IMR-90 (cell line): Measurements from ENCODE around the gene NR6A1. TPM values are rescaled to one million over a fixed set of nuclear protein-coding genes. Genes with fewer than 3 reads are reported as not detected.

ENCODE experiments used
- ATAC-seq: fragments of 200-7000 bp; cut with Tn5 transposase; 2 replicates; pipeline ENCODE4 v1.9.1; 2020; ENCODE audit warnings: low read depth, mild to moderate bottlenecking, moderate library complexity
- BruUV-seq: library from RNA; stranded (reverse); fragments of 400-500 nt; replicated peaks from 2 replicates; lab custom pipeline; 2021; lab: Mats Ljungman, UMichigan
- CTCF ChIA-PET: fragments of 300-600 bp; formaldehyde crosslinking; extraction: SDS; loops from one replicate; lab custom pipeline; 2021; ENCODE audit warnings: antibody characterized with exemption; lab: Yijun Ruan, JAX
- POLR2A ChIA-PET: fragments of 300-600 bp; sonication (Branson Sonifier 250); formaldehyde crosslinking; loops from one replicate; lab custom pipeline; 2022; ENCODE audit warnings: antibody characterized with exemption; ENCODE audit not compliant: unreplicated experiment; lab: Charles Lee
- DNase-seq: peaks from one replicate; pipeline ENCODE4 v3.0.0; 2013
- H2AFZ ChIP-seq: replicated peaks from 2 replicates; pipeline ENCODE3; 2013; ENCODE audit warnings: low read length, mild to moderate bottlenecking; ENCODE audit not compliant: poor library complexity
- H2AK5ac ChIP-seq: 2 replicates; pipeline ENCODE4 v1.6.1; 2013; ENCODE audit warnings: low read depth, low read length, inconsistent platforms
- H2AK9ac ChIP-seq: replicated peaks from 2 replicates; pipeline ENCODE3; 2013; ENCODE audit warnings: mild to moderate bottlenecking, low read depth, low read length, moderate library complexity; ENCODE audit not compliant: poor library complexity
- H2BK120ac ChIP-seq: 2 replicates; pipeline ENCODE4 v1.6.1; 2013; ENCODE audit warnings: low read depth, low read length, inconsistent platforms
- H2BK15ac ChIP-seq: 3 replicates; pipeline ENCODE4 v1.6.1; 2013; ENCODE audit warnings: low read depth, low read length, inconsistent platforms
- H2BK20ac ChIP-seq: 2 replicates; pipeline ENCODE4 v1.6.1; 2013; ENCODE audit warnings: low read depth, mild to moderate bottlenecking, inconsistent platforms, low read length, moderate library complexity
- H2BK5ac ChIP-seq: 2 replicates; pipeline ENCODE4 v1.6.1; 2013; ENCODE audit warnings: mild to moderate bottlenecking, low read depth, low read length, inconsistent platforms; ENCODE audit not compliant: poor library complexity, severe bottlenecking
- H3K14ac ChIP-seq: replicated peaks from 2 replicates; pipeline ENCODE4 v1.6.1; 2013; ENCODE audit warnings: low read depth, low read length, inconsistent platforms
- H3K18ac ChIP-seq: 2 replicates; pipeline ENCODE4 v1.6.1; 2013; ENCODE audit warnings: low read depth, low read length, control low read depth
- H3K23ac ChIP-seq: 2 replicates; pipeline ENCODE4 v1.6.1; 2013; ENCODE audit warnings: low read depth, low read length, inconsistent platforms
- H3K27ac ChIP-seq: 2 replicates; pipeline ENCODE4 v1.5.1; 2013; ENCODE audit warnings: mild to moderate bottlenecking, control low read depth, low read length; ENCODE audit not compliant: insufficient read depth
- H3K27me3 ChIP-seq: 2 replicates; pipeline ENCODE4 v1.6.1; 2013; ENCODE audit warnings: low read length; ENCODE audit not compliant: control insufficient read depth, insufficient read depth
- H3K36me3 ChIP-seq: 2 replicates; pipeline ENCODE4 v1.6.1; 2013; ENCODE audit warnings: low read length, mixed read lengths; ENCODE audit not compliant: control insufficient read depth, insufficient read depth
- H3K4ac ChIP-seq: 2 replicates; pipeline ENCODE4 v1.6.1; 2013; ENCODE audit warnings: low read depth, low read length, inconsistent platforms
- H3K4me1 ChIP-seq: 2 replicates; pipeline ENCODE4 v1.6.1; 2013; ENCODE audit warnings: low read length, mixed read lengths; ENCODE audit not compliant: control insufficient read depth, insufficient read depth
- H3K4me2 ChIP-seq: 2 replicates; pipeline ENCODE4 v1.6.1; 2013; ENCODE audit warnings: low read depth, mild to moderate bottlenecking, control low read depth, low read length, moderate library complexity
- H3K4me3 ChIP-seq: 2 replicates; pipeline ENCODE4 v1.5.1; 2013; ENCODE audit warnings: low read depth, mild to moderate bottlenecking, control low read depth, low read length, moderate library complexity; ENCODE audit not compliant: insufficient read depth
- H3K56ac ChIP-seq: 2 replicates; pipeline ENCODE4 v1.6.1; 2013; ENCODE audit warnings: low read length, inconsistent platforms; ENCODE audit not compliant: insufficient read depth; ENCODE audit errors: extremely low read depth
- H3K79me1 ChIP-seq, 2 experiments: 2 replicates each; pipeline ENCODE4 v1.6.1; 2013; ENCODE audit warnings: low read length in 2 of 2, inconsistent platforms in 1 of 2, low read depth in 1 of 2
- H3K9ac ChIP-seq: 2 replicates; pipeline ENCODE4 v1.6.1; 2013; ENCODE audit warnings: low read depth, low read length, control low read depth
- H3K9me1 ChIP-seq: 2 replicates; pipeline ENCODE4 v1.6.1; 2013; ENCODE audit warnings: low read length, inconsistent platforms; ENCODE audit not compliant: insufficient read depth
- H3K9me3 ChIP-seq: 2 replicates; pipeline ENCODE4 v1.6.1; 2013; ENCODE audit warnings: low read length; ENCODE audit not compliant: control insufficient read depth, insufficient read depth
- H4K20me1 ChIP-seq: 2 replicates; pipeline ENCODE4 v1.6.1; 2013; ENCODE audit warnings: low read length, inconsistent platforms; ENCODE audit not compliant: insufficient read depth
- H4K5ac ChIP-seq: 2 replicates; pipeline ENCODE4 v1.6.1; 2013; ENCODE audit warnings: mild to moderate bottlenecking, low read depth, low read length, control low read depth
- H4K8ac ChIP-seq, 2 experiments: 2 replicates each; pipeline ENCODE4 v1.6.1; 2013; ENCODE audit warnings: low read depth in 2 of 2, low read length in 2 of 2, control low read depth in 1 of 2, inconsistent platforms in 1 of 2
- H4K91ac ChIP-seq: 2 replicates; pipeline ENCODE4 v1.6.1; 2013; ENCODE audit warnings: low read depth, low read length, inconsistent platforms; ENCODE audit not compliant: insufficient read depth
- FOS ChIP-seq: fragments of 150-350 bp; IDR thresholded peaks from 2 replicates; pipeline ENCODE4 v1.6.1; 2016; ENCODE audit warnings: low read depth, low read length
- MAZ ChIP-seq: IDR thresholded peaks from 2 replicates; pipeline ENCODE4 v1.6.1; 2012; ENCODE audit warnings: low read depth, mild to moderate bottlenecking, low read length, improper control_type of control experiment, moderate library complexity, borderline replicate concordance
- MXI1 ChIP-seq: IDR thresholded peaks from 2 replicates; pipeline ENCODE4 v1.6.1; 2012; ENCODE audit warnings: low read depth, mild to moderate bottlenecking, low read length, moderate library complexity, borderline replicate concordance
- NFE2L2 ChIP-seq: fragments of 150-350 bp; IDR thresholded peaks from 2 replicates; pipeline ENCODE4 v1.6.1; 2016; ENCODE audit warnings: low read depth, mild to moderate bottlenecking, low read length
- RCOR1 ChIP-seq: IDR thresholded peaks from 2 replicates; pipeline ENCODE4 v1.6.1; 2012; ENCODE audit warnings: mild to moderate bottlenecking, low read length, improper control_type of control experiment; ENCODE audit not compliant: insufficient replicate concordance
- WGBS, 2 experiments: methylation state at CpG; one replicate each; pipeline versions ENCODE4 v1.1.5 to v1.1.7; 2013; ENCODE audit warnings: missing lambda C conversion rate in 2 of 2; ENCODE audit not compliant: insufficient read length in 1 of 2; ENCODE audit errors: extremely low coverage in 2 of 2; 5-methylcytosine and 5-hydroxymethylcytosine counted together
- dilution Hi-C: fragments of 300-500 bp; cut with HindIII; formaldehyde crosslinking; loops from one replicate; pipeline ENCODE4 v1.14.3; 2018; ENCODE audit warnings: low sequenced_read_pairs; ENCODE audit not compliant: unreplicated experiment
- in situ Hi-C: fragments of 300-500 bp; cut with MboI; formaldehyde crosslinking; loops from 3 replicates; pipeline ENCODE4 v1.14.3; 2019; ENCODE audit warnings: low sequenced_read_pairs, inconsistent platforms, mixed read lengths
- intact Hi-C: fragments of 100-400 bp; cut with micrococcal nuclease; formaldehyde crosslinking; loops from 2 replicates; pipeline ENCODE4 v1.10.0; 2022
- polyA plus RNA-seq, 3 experiments: library from polyadenylated mRNA; depleted of rRNA; stranded (reverse); fragments of >200 nt; gene quantifications; 2 replicates each; pipeline ENCODE4 v1.2.3, GENCODE V29; 2012; ENCODE audit warnings: low replicate concordance in 1 of 3
- total RNA-seq: library from RNA; depleted of rRNA; stranded (reverse); fragments of >200 nt; gene quantifications from 2 replicates; pipeline ENCODE4 v1.2.3, GENCODE V29; 2012
- TF ChIP-seq, protein P1 (sequence below): fragments of 150-350 bp; IDR thresholded peaks from 2 replicates; pipeline ENCODE4 v1.6.1; 2017; ENCODE audit warnings: mild to moderate bottlenecking, antibody characterized with exemption, low read length, low read depth

The NR6A1 gene
- total and polyA plus RNA-seq, 2 of the 4 experiments (the other 2 are of a cell fraction) = 0.14 to 0.36 TPM

DNA sequence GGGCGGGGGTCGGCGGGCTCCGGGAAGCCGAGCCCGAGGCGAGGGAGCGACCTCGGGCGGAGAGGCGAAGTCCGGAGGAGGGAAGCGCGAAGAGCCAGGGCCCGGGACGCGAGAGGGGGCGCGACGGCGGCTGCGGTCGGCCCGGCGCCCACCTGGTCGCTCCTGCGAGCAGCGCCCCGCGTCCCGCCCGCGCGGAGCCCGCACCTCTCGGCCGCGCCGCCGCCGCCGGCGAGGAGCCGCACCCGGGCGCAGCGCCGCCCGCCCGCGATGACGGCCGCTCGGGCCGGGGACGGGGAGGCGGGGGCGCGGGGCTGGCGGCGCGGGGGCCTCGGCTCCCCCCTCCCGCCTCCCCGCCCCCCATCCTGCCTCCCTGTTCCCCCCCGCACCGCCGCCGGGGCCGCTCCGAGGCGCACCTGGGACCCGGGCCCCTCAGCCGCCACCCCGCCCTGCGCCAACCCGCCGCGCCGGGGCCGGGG lies 266.5 kb downstream of the NR6A1 start:
- in situ Hi-C loops (no loop called here), intact Hi-C loops (no loop called here), dilution Hi-C loops (no loop called here)
- Histone ChIP-seq H3K4me1 (no peaks in the 10 kb centered on the region; the same call in 1 of the 2 replicates), H2AFZ (no peak overlapping the region), H3K4ac (no peak overlapping the region), H4K20me1 (peaks cover 3% of the 10 kb centered on the region; the same call in 1 of the 2 replicates), H3K14ac (no peak overlapping the region), H2BK20ac (no peak overlapping the region), H2BK120ac (no peak overlapping the region), H3K36me3 (no peaks in the 10 kb centered on the region), H3K23ac (no peak overlapping the region), H3K4me2 (no peak overlapping the region), H2BK5ac (no peak overlapping the region), H3K27me3 (peaks cover 69% of the 10 kb centered on the region), H3K27ac (no peak overlapping the region), H3K4me3 (no peak overlapping the region), H3K79me1 (no peaks in the 10 kb centered on the region), H3K9ac (no peak overlapping the region), H3K18ac (no peak overlapping the region), H3K9me1 (no peaks in the 10 kb centered on the region), H3K9me3 (peaks cover 6% of the 10 kb centered on the region), H4K5ac (no peak overlapping the region), H4K91ac (no peak overlapping the region), H2AK5ac (no peak overlapping the region), H2BK15ac (no peak overlapping the region), H2AK9ac (peak overlapping the region; percentile 9), H3K56ac (no peak overlapping the region), H4K8ac (no peak overlapping the region)
- BruUV-seq = no TSS peak
- CTCF ChIA-PET = no interaction called here
- TF ChIP-seq NFE2L2 = no peak
- TF ChIP-seq MXI1 = no peak
- no peak for TF ChIP-seq MAZ
- TF ChIP-seq RCOR1 = no peak
- TF ChIP-seq, protein P1, sequence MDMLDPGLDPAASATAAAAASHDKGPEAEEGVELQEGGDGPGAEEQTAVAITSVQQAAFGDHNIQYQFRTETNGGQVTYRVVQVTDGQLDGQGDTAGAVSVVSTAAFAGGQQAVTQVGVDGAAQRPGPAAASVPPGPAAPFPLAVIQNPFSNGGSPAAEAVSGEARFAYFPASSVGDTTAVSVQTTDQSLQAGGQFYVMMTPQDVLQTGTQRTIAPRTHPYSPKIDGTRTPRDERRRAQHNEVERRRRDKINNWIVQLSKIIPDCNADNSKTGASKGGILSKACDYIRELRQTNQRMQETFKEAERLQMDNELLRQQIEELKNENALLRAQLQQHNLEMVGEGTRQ = no peak
- no peak for TF ChIP-seq FOS
- no peak for DNase-seq
- ATAC-seq = no peak
- 1% methylated on average over 22 of the region's 81 CpGs; no CpG with 5 or more reads in 1 of the 2 experiments for WGBS, 2 experiments
- POLR2A ChIA-PET = no interaction called here
